Measurements from ENCODE around the gene PLEKHD1.
"Not testable (repeated sequence)": the region's sequence is repeated elsewhere in the genome, so short reads cannot be mapped to it uniquely, and the experiment has no call there.

GRCh38 chr14:69476824-69477450 is 7.6 kb upstream of the PLEKHD1 start:
- TF ChIP-seq EZH2 (IDR thresholded peaks at IDR 0.05; ENCODE audit: low read length, unreplicated experiment); EZH2phosphoT487 (IDR thresholded peaks at IDR 0.05; ENCODE audit: borderline replicate concordance, low read length): not testable (repeated sequence)
- TF ChIP-seq, protein P1, sequence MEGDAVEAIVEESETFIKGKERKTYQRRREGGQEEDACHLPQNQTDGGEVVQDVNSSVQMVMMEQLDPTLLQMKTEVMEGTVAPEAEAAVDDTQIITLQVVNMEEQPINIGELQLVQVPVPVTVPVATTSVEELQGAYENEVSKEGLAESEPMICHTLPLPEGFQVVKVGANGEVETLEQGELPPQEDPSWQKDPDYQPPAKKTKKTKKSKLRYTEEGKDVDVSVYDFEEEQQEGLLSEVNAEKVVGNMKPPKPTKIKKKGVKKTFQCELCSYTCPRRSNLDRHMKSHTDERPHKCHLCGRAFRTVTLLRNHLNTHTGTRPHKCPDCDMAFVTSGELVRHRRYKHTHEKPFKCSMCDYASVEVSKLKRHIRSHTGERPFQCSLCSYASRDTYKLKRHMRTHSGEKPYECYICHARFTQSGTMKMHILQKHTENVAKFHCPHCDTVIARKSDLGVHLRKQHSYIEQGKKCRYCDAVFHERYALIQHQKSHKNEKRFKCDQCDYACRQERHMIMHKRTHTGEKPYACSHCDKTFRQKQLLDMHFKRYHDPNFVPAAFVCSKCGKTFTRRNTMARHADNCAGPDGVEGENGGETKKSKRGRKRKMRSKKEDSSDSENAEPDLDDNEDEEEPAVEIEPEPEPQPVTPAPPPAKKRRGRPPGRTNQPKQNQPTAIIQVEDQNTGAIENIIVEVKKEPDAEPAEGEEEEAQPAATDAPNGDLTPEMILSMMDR (conservative IDR thresholded peaks at IDR 0.05; ENCODE audit: low read depth, low read length): not testable (repeated sequence)

Data from PC-3 (cell line).